ENCODE measurements around the gene HS6ST1.

Gene HS6ST1

GRCh38 chr2:128310094-128310716, 8.5 kb downstream of the HS6ST1 start:
- DNase-seq (ENCODE audit: low read depth) = no peak

DNA sequence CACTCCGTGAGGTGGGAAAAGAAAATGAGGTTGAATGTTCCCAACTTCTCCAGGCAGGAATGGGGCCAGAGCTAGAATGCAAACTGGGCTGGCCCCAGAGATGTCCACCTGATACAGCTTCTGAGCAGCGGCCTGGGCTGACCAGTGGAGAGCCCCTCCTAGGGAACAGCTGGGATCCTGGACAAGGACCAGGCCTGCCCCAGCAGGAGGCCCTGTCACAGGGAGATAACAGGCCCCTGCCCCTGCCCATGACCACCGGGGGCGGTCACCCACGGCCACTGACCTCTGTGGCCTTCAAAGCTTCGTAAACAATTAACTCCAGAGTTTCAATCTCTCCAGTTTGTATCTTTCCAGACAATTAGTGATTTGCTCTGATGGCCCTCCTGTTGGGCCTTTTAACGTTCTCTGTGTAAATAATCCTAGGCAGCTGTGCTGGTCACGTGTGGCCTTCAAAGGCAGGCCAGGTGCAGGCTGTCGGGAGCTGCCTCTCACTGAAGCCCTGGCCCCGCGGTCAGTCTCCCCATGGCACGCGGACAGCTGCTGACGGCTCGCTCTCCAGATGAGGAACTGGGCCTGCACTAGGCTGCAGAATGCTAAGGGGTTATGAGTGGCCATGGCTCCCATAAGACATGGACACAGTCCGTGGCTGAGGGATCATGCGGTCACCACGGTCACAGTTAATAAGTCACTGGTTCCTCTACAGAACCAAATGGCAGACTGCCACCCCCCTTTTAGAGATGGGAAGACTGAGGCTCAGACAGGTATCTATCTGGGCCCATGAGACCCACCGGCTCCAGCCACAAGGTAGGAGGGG, 9.2 kb downstream of the HS6ST1 start:
- peak; percentile 65 for DNase-seq (ENCODE audit: low read depth)

DNA sequence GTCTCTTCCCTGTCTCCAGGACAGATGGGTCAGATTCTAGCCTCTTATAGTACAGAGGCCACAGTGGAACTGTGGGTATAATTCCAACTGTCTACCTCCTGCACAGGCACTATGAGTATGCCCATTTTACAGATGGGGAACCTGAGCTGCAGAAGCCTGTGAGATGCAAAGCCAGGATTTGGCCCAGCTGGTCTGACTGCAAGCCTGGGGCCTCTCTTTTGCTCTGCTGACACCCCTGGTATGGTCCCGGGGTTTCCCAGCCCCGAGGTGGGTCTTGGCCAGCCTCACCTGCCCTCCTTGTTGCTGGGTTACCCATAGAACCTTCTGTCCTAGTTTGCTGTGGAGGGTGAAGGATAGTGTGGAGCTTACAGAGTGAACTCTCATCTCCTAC, 9.8 kb downstream of the HS6ST1 start:
- no peak for DNase-seq (ENCODE audit: low read depth)

DNA sequence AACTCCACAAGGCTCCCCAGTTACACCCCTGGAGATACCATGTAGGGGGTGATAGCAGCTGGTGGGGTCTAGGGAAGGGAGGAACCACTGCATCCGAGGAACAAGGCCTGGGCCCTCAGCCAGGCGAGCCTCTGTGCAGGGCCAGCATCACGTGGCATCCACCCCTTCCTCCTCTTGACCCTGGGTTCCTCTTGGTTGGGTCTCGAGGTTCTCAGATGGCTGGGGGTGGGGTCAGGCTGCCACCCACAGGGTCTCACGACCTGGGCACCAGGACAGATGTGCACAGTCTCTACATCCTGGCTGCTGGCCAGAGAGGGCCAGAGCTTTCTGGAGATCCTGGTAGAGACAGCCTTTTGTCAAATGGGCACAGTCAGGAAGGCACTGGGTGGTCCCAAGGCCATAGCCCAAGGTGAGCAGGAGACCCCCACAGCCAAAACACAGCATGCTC, 10.4 kb downstream of the HS6ST1 start:
- DNase-seq (ENCODE audit: low read depth) = no peak

DNA sequence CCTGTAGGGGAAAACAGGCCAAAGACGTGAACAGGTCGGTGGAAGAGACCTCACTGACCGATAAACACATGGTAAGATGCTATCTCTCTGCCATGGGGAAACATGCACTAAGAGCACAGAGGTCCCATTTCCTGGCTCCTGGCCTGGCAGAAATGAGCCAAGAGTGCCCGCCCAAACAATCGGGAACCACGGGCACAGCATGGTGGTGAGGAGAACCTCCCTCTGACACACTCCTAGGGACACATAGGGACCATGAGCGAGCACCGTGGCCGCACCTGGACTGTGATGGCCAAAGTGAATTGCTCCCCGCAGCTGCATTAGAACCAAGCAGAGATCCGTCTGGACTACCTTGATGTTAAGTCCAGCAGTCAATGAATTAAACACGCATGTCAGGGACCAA, 11.1 kb downstream of the HS6ST1 start:
- DNase-seq (ENCODE audit: low read depth) = no peak

DNA sequence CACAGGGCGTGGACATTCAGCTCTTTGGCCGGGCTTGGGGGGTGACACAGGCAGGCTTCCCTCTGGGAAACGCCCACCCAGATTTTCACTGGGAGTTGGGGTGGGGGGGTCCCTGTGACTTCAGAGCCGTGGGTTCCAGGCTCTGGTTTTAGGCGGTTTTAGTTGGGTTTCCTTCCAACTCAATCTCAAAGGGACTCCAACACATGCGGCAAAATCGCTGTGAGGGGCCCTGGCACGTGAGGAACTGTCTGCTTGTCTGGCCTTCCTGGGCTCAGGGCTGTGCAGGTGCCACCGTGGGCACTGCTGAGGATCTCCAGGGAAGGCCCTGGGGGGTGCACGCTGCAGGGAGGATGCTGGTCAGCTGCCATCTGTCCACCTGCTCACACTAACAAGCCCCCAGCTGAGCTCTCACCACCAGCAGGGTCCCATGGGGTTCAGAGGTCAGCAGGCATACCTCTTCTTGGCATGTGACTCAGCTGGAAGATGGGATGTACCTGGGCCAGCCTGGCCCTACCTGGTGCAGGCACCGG, 11.7 kb downstream of the HS6ST1 start:
- DNase-seq (ENCODE audit: low read depth) = no peak

DNA sequence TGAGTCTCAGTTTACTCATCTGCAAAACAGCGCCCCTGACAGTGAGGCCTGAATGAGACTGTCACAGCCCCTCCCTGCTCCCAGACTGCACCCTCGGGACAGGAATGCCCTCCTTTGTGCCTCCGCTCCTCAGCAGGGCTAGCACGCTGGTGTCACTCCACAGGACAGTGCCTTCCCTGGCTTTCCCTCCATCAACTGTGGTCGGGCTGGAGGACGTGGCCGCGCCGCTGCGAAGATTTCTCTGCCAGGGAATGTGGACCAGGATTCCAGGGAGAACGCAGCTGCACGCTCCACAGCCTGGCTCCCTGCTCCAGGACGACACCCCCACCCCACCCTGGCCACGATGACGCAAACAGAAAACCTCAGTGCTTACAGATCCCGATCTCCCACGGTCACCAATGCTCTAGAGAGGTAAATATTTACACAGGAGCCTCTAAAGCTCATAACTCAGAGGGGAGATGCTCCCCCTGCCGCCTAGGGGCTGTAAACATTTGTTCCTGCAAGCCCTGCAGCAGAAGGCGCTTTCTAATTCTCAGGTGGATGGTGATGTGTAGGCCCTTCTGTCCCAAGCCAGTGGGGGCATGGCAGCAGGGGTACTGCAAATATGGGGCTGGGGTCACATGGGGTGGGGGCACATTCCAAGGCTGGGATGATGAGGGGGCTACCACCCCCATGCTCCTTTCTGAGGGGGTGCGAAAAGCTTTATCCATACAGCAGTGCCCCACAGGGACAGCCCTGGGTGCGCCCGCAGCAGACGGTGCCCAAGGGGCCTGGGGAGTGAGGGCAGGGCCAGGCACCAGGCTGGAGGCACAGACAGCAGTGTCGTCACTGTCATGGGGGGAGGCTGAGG, 12.4 kb downstream of the HS6ST1 start:
- peak; percentile 99 for DNase-seq (ENCODE audit: low read depth)

DNA sequence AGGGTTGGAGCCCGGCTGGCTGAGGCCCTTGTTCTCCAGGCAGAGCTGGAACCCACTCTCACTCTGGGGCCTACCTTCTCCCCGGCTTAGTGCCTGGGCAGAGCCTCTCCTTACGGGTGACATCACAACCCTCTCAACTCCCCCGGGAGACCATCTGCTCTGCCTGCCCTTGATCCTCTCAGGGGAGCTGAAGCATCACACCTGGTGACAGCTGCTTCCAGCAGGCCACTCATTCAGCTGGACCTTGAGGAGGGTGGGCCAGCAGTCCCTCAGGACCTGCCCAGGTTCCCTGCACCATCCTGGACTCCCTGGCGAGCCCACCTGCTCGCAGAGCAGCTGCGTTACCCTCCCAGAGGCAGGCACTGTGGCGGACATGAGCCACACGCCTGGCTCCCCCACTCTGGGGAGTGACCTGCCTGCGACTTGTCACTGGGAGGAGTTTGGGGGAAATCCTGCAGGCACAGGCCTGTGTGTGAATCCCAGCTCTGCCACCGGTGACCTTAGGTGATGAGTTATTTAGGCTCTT, 13.1 kb downstream of the HS6ST1 start:
- DNase-seq (ENCODE audit: low read depth) = peak; percentile 52

DNA sequence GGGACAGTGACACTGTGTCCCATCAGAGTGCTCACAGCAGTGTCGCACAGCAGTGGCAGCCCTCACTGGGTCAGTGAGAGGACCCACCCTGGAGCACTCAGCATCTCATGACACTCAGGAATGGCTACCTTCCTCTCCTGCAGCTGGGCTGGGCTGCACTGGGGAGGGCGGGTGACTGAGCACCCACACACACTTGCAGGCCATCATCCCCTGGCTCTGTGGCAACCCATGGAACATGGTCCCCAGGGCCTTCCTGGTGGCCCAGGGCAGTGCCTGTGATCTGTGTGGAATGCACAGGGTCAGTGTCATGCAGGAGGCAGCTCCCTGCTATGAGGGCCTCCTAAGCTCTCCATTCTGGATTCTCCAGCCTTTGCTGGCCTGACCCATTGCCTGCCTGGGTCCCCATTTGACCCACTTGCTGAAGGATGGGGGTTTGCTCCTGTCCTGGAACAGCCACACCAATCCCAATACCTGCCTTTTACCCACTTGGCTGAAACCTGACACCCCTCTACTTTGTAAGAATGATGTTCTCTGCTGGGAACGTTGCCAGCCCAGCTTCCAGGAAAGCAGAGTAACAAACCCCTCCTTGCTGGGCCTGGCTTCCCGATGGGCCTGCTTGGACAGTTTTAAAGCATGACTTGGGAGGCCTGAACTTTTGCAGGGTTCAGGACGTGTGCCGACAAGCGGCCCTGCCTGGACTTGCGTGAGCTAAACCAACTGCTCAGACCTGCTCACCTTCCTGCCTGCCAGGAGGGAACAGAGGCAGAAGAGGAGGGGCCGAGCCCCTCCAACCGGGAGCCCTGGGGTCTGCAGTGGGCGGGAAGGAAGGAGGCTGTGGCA, 13.7 kb downstream of the HS6ST1 start:
- DNase-seq (ENCODE audit: low read depth) = peak; percentile 96

- DNase-seq (ENCODE audit: low read depth) = no peak
Measured at GRCh38 chr2:128304330-128304714, 14.3 kb downstream of the HS6ST1 start.

- no peak for DNase-seq (ENCODE audit: low read depth)
Measured at GRCh38 chr2:128303911-128304310, 14.8 kb downstream of the HS6ST1 start.

DNA sequence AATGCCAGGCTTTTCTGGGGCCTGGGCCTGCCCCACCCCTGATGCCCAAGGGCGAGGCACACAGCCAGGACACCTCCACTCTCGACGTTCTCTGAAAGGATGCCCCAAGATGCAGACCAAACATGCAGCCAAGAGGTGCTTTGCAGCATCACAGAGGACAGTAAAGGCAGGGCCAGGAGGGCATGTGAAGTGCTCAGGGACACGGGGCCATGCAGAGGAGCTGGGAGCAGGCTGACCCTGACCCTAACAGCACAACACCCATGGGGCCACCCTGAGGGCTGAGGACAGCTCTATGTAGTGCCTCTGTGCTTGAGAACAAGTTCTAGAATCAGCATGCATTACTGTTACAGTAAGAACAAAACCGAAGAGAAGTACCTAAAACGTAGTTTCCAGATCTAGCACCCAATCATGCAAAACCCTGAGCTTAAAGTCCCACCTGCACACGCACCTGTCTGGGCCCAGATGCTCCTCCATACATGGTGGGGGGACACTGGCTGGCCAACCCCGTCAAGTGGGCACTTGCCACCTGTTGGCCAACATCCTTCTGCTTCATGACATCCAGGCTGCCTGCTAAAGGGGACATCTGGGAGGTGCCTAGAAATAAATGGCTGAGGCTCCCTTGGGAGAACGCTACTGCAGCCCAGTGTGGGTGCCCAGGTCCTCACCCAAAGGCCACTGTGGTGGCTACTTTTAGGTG, 15.4 kb downstream of the HS6ST1 start:
- no peak for DNase-seq (ENCODE audit: low read depth)

DNA sequence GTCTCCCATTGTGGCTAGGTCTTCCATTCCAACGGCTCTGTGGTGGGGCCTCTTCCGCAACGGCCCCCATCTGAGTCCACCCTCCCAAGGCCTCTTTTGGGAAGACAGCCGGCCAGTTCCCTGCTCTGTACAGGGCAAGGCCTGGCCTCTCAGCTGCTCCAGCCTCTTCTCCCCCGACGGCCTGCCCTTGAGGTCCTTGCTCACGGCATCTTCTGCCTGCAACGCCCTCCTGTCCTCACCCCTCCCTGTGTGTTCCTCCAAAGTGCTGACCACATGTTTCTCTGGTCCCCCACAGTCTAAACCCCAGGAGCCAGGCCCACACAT, 16.0 kb downstream of the HS6ST1 start:
- DNase-seq (ENCODE audit: low read depth) = no peak

GRCh38 chr2:128302011-128302743, 16.5 kb downstream of the HS6ST1 start:
- no peak for DNase-seq (ENCODE audit: low read depth)

DNA sequence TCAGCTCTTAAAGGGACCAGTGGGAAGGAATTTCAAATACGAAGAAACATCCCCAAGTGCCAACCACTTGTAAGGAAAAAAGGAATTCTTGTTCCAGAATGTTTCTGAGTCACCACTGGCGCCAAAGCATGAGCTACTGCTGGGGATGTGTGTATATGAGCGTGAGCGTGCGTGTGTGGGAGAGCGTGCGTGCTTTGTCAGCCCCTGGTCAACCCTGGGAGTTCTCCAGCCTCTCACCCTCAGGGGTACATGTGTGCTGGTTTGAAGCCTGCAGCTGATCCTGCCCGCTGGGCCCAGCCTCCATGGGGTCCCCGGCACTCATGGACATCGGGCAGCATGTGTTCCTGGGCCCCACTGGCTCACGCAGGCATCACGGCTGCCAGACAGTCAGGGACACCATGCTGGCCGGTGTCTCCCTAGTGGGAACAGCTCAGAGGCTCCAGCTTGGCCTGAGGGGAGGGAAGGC, 17.1 kb downstream of the HS6ST1 start:
- DNase-seq (ENCODE audit: low read depth) = peak; percentile 97

DNA sequence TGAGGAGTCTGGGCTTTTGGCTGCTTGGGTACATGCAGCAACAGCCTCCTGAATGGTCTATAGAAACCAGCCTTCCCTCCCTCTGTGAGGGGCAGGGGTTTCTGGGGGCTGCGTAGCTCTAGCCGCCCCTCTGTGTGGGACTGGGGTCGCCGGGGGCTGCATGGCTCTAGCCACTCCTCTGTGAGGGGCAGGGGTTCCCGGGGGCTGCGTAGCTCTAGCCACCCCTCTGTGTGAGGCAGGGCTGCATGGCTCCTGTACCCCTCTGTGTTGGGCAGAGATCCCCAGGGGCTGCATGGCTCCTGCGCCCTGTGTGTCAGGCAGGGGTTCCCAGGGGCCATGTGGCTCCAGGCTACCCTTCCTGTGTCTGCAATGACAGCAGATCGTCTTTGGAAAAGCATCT, 17.6 kb downstream of the HS6ST1 start:
- DNase-seq (ENCODE audit: low read depth) = no peak

DNA sequence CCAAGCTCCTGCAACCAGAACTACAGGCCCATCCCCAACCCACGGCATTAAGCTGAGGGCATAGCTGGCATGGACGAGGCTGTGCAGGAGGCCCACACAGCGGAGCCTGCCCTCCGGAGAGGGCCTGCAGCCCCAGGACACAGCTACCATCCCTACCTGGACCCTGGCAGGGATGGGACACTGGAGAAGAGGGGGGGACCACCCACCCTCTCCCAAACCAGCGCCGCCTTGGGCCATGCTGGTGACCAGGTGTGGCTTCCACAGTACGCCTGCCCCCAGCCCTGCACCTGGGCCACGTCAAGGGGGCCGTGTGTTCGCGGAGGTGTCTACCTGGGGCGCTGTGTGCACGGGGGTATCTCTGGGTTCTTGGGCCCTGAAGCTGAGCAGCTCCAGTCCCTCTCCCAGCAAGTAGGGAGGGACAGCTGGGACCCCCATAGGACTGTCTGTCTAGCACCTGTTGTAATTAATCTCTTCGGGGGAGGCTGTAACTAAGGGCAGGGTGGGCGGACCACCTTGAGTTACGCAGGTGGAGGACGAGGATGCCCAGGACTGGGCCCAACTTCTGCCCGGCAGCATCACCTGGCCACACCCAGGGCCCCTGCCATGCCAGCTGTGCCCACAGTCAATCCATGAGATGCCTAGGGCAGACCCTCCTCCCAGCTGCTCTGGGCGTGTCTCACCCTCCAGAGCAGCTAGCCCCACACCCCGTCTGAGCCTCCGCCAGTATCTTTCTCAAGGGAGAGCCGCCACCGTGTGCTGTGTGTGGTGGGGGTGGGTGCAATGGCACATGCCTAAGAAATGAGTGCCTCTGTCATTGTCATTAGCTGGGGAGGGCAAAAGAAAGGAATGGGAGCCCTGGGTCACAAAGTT, 18.3 kb downstream of the HS6ST1 start:
- DNase-seq (ENCODE audit: low read depth) = no peak

- no peak for DNase-seq (ENCODE audit: low read depth)
Measured at GRCh38 chr2:128299628-128300027, 19.0 kb downstream of the HS6ST1 start.
